B cell (primary cell): Measurements from ENCODE around the gene DCUN1D2.

Experiments
- EZH2 ChIP-seq: IDR thresholded peaks from 2 replicates; pipeline ENCODE4 v1.6.1; 2012; ENCODE audit warnings: borderline replicate concordance, low read depth, mild to moderate bottlenecking, moderate library complexity, low read length; ENCODE audit not compliant: insufficient read depth, poor library complexity, severe bottlenecking
- TF ChIP-seq, protein P1 (sequence below): fragments of 200-600 bp; IDR thresholded peaks from one replicate; pipeline ENCODE4 v1.8.0; 2022; ENCODE audit warnings: antibody characterized with exemption, mild to moderate bottlenecking

DNA sequence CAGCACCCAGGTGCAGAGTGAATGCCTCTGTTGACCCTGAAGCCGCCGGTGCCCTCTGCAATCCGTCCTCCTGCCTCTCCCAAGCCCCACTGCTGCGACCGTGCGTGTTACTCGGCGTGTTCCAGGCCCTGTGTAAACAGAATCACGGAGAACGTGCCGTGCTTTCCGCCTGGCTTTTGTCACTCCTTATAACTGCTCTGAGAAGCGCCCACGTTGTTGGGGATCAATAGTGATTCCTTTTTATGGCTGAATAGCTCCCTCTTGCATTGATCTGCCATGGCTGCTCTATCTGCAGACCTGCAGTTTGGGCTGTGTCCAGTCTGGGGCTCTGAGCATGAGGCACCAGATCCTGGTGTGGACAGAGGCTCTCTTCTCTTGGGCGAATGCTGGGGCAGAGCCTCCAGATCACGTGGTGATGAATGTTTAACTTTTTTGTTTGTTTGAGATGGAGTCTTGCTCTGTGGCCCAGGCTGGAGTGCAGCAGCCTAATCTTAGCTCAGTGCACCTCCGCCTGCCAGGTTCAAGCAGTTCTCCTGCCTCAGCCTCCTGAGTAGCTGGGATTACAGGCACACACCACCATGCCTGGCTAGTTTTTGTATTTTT lies 53.0 kb downstream of the DCUN1D2 start:
- TF ChIP-seq EZH2 = no peak
- TF ChIP-seq, protein P1, sequence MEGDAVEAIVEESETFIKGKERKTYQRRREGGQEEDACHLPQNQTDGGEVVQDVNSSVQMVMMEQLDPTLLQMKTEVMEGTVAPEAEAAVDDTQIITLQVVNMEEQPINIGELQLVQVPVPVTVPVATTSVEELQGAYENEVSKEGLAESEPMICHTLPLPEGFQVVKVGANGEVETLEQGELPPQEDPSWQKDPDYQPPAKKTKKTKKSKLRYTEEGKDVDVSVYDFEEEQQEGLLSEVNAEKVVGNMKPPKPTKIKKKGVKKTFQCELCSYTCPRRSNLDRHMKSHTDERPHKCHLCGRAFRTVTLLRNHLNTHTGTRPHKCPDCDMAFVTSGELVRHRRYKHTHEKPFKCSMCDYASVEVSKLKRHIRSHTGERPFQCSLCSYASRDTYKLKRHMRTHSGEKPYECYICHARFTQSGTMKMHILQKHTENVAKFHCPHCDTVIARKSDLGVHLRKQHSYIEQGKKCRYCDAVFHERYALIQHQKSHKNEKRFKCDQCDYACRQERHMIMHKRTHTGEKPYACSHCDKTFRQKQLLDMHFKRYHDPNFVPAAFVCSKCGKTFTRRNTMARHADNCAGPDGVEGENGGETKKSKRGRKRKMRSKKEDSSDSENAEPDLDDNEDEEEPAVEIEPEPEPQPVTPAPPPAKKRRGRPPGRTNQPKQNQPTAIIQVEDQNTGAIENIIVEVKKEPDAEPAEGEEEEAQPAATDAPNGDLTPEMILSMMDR = no peak
